GM10248 (cell line): Measurements from ENCODE around the gene DNM3.

Source experiments
- CTCF ChIA-PET: fragments of 300-600 bp; sonication (Branson Sonifier 250); formaldehyde crosslinking; extraction: SDS; loops from one replicate; lab custom pipeline; 2021; ENCODE audit warnings: antibody characterized with exemption; lab: Yijun Ruan, JAX
- POLR2A ChIA-PET: fragments of 350-650 bp; sonication (Branson Sonifier 250); formaldehyde crosslinking; extraction: SDS; loops from one replicate; lab custom pipeline; 2020; ENCODE audit warnings: antibody characterized with exemption; lab: Yijun Ruan, JAX
- DNase-seq: peaks from one replicate; pipeline ENCODE4 v3.0.0; 2012; ENCODE audit errors: extremely low spot score
- TF ChIP-seq, protein P1 (sequence below): IDR thresholded peaks from 2 replicates; pipeline ENCODE4 v1.5.1; 2012; ENCODE audit warnings: mild to moderate bottlenecking, low read depth; ENCODE audit errors: extremely low read depth, missing control alignments, control extremely low read depth

The DNM3 gene

DNA sequence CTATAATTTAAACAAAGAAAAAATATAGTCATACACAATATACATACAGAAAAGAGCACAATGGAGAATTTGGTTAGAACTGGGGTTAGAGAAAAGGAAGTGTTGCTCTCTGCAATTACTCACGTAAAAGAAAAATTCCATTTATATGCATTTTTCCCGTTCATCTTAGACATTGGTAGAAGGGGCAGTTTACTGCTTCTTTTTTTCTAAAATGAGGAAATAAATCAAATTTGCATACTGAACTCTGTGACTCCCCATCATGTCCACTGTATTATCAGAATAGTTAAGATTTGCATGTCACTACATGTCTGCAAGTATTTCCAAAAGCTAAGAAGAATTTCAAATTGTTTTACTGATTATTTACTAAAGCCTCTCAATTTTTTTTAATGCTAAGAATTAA, 535.1 kb downstream of the DNM3 start:
- DNase-seq = no peak
- POLR2A ChIA-PET = no interaction called here
- TF ChIP-seq, protein P1, sequence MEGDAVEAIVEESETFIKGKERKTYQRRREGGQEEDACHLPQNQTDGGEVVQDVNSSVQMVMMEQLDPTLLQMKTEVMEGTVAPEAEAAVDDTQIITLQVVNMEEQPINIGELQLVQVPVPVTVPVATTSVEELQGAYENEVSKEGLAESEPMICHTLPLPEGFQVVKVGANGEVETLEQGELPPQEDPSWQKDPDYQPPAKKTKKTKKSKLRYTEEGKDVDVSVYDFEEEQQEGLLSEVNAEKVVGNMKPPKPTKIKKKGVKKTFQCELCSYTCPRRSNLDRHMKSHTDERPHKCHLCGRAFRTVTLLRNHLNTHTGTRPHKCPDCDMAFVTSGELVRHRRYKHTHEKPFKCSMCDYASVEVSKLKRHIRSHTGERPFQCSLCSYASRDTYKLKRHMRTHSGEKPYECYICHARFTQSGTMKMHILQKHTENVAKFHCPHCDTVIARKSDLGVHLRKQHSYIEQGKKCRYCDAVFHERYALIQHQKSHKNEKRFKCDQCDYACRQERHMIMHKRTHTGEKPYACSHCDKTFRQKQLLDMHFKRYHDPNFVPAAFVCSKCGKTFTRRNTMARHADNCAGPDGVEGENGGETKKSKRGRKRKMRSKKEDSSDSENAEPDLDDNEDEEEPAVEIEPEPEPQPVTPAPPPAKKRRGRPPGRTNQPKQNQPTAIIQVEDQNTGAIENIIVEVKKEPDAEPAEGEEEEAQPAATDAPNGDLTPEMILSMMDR = no peak
- CTCF ChIA-PET = interaction anchor here (0.7 to 6.8 kb wide), 4 partner anchors 10 to 18 kb away, joined by 3 to 35 read pairs (median 9); no protein-coding TSS in a partner anchor

DNA sequence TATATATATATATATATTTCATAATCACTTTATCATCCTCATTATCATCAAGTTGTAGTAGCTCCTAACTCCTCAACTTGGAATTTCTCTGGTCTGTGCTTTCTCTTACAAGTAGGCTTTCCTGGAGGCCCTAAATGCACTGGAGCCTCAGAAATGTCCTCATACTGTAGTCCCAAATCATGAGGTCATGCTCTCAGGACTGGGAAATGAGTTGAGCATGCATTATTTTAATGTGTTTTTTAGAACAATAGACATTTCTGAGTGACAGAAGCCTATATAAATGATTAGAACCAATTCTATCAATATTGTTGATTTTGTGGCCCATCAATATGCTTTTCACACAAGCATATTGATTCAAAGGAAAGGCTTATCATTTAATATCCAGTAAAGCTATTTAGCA, 536.3 kb downstream of the DNM3 start:
- TF ChIP-seq, protein P1 = no peak
- POLR2A ChIA-PET = no interaction called here

DNA sequence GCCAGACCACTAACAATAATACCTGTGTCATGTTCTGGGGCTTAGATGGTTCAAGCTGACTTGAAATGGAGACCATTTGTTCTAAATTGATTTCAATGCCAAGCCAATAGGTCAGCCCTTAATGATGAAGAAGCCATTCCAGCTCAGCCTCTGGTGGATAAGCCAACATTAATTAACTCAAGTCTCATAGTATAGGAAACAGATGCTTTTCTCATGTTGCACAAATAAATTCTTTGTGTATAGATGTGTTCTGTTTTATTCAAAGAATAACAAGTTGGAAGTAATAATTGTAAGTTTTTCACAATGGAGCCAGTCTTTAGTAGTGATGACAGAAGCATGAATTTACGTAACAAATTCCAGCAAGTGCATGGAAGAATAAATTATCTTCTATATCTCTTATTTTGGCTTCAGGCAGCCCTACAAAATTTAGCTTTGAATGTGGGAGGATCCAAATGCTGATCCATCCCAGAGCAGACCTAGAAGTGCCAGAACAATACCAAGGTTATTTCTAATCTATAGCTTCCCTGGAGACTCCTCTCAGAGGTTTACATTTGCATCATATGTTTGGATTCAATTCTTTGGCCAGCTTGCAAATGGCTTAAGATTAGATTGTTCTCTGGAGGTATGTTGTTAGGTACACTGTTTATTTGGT, 536.9 kb downstream of the DNM3 start:
- DNase-seq = no peak
- POLR2A ChIA-PET = no interaction called here
- TF ChIP-seq, protein P1 = no peak
- CTCF ChIA-PET = interaction anchor here (1.6 to 6.8 kb wide), 3 partner anchors 8 to 22 kb away, joined by 6 to 35 read pairs (median 10); no protein-coding TSS in a partner anchor

More for the DNA sequence above, 536.3 kb downstream of the DNM3 start:
- DNase-seq = no peak
- CTCF ChIA-PET = interaction anchor here (1.6 to 6.8 kb wide), 4 partner anchors 9 to 22 kb away, joined by 6 to 35 read pairs (median 9); no protein-coding TSS in a partner anchor

DNA sequence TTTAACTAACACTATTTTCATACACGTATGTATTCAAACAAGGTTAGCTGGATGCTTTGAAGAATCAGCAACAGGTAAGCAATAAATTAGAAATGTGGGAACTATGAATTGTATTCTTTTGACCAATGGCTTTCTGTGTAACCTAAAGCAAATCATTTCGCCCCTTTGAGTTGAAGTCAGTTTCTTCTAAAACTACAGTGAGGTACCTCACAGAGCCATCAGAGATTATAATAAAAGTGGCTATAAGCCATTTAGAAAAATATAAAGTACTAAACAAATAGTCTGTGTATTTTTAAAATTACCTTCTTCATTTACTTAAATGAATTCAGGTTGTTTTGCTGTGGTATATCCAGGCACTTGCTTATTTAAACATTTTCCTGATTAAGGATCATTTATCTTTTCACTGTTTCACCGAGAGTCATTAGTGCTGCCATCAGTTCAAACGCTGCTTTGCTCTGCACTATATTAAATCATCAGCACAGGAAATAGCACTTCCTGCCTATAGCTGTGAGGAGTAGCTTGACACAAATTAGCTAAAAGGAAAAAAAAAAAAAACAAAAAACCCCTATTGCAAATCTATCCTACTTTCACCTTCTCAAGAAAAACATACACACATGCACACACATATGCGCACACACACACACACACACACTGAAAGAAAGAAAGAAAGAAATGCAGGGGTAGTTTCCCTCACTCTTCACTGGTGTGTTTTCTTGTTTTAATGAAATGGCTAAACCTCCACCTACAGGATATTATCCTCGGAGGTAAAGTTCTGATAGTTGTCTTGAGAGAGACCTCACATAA, 539.3 kb downstream of the DNM3 start:
- peak; percentile 25 for DNase-seq
- POLR2A ChIA-PET = interaction anchor here (0.6 kb wide), 3 partner anchors 19 to 861 kb away, joined by 3 to 4 read pairs (median 4); no protein-coding TSS in a partner anchor
- CTCF ChIA-PET = no interaction called here
- TF ChIP-seq, protein P1 = peak; percentile 2

DNA sequence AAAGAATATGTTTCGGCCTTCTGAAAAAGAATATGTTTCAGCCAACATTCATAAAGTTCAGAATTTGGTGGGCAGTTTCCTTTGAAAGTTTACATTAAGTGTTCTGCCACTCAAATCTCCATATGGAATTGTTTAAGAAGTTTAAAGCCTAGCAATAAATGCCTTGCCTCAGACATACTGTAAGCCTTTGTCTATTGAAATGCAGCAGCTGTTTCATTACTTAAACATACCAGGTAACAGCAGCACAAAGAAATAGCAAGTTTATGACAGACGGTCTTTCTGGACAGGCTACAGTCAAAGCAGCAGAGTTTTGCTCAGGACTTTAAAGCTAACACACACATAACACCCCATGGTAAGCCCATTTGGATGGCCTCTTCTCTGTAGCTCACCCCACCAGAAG, 540.6 kb downstream of the DNM3 start:
- POLR2A ChIA-PET = no interaction called here
- TF ChIP-seq, protein P1 = no peak
- CTCF ChIA-PET = interaction anchor here (0.9 to 1.2 kb wide), 4 partner anchors 9 to 30 kb away, joined by 3 to 5 read pairs (median 4); no protein-coding TSS in a partner anchor
- no peak for DNase-seq

DNA sequence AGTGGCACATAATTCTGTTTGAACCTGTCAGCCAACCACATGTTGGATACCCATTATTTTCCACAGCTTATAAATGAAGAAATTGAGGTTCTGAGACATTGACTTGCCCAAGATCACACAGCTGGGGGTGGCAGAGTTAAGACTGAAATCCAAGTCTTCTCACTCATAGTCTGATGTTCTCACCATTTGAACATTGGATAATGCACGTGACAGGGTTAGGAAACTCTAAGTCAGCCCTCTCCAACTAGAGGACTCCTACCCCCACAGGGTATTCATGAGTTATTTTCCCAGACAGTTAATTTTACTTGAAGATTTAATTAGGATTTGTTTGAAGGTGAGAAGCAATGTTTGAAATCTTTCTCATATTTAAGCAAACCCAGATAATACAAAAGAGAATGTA, 541.1 kb downstream of the DNM3 start:
- DNase-seq = no peak
- TF ChIP-seq, protein P1 = no peak
- ChIA-PET CTCF (interaction anchor here (0.9 to 1.2 kb wide), 4 partner anchors 9 to 30 kb away, joined by 3 to 5 read pairs (median 4); no protein-coding TSS in a partner anchor), POLR2A (no interaction called here)
